GM04503 (cell line): ENCODE results near the gene PALLD.
"Not testable (repeated sequence)": the region's sequence is repeated elsewhere in the genome, so short reads cannot be mapped to it uniquely, and the experiment has no call there.

ENCODE experiments used
- DNase-seq: peaks from one replicate; pipeline ENCODE4 v3.0.0-alpha.2; 2012; ENCODE audit warnings: low read depth

Gene PALLD

DNA sequence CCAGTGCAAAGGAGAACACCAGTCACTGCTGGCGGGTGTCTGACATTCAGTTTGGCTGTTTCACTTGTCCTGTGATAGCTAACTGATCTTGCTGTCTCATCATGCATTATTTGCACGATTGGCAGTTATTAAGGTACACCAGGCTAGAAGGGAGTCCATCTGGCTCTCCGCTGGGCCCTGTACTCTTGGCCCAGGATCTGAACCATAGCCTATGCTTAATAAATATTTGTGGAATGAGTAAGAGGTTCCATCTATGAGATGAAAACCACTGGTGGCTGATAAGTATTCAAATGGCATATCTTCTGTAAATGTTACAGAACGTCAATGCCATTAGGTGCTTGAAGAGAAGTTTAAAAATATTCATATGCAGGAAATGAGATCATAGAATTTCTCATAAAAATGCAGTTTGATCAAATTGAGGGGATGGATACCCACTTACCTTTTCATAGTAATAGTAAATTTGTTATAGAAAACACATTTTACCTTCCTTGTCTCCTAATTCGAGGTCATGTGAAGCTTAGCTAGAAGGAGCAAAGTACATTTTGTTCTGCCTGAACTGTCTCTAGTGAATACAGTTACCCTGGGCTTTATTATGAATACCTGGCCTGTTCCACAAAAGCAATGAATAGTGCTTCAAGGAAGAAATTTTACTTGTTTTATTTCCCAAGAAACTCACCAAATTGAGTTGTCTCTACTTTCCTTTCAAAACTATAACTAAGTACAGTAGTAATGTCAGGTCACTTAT is 299.7 kb downstream of the PALLD start:
- DNase-seq = no peak

- no peak for DNase-seq
These were observed 300.3 kb downstream of the PALLD start for GRCh38 chr4:168797194-168797593.

- DNase-seq = no peak
These were observed 301.0 kb downstream of the PALLD start for GRCh38 chr4:168797738-168798375.

- no peak for DNase-seq
These were observed 304.1 kb downstream of the PALLD start for GRCh38 chr4:168800926-168801325.

DNA sequence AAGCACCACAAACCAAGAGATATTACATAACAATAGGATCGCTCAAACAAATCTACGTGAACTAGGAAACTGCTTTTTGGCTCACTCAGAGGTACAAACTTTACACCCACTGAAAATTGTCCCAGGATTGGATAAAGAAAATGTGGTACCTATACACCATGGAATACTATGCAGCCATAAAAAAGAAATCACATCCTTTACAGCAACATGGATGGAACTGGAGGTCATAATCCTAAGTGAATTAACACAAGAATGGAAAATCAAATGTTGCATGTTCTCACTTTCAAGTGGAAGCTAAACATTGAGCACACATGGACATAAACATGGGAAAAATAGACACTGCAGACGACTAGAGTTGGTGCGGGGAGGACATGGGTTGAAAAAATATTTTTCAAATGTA is 305.4 kb downstream of the PALLD start:
- DNase-seq = no peak

GRCh38 chr4:168803052-168803451 is 306.2 kb downstream of the PALLD start:
- not testable (repeated sequence) for DNase-seq

- no peak for DNase-seq
These were observed 306.9 kb downstream of the PALLD start for GRCh38 chr4:168803732-168804131.

DNA sequence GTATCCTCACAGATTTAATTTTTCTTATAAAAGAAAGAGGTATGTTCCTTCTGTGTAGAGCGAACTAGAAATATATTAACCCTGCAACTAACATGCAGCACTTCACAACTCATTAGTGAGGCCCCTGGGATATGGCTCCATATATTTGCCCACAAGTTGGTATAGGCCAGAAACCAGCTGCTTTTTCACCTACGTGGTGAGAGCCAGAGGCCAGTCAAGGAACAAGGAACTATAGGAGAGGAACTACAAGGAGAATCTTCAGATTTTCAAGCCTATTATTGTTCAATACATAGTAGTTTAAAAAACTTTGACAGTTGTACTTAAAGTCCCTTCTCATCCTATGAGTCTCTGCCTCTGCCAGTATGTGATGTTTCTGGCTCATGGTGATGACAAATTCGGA is 307.3 kb downstream of the PALLD start:
- DNase-seq = no peak

DNA sequence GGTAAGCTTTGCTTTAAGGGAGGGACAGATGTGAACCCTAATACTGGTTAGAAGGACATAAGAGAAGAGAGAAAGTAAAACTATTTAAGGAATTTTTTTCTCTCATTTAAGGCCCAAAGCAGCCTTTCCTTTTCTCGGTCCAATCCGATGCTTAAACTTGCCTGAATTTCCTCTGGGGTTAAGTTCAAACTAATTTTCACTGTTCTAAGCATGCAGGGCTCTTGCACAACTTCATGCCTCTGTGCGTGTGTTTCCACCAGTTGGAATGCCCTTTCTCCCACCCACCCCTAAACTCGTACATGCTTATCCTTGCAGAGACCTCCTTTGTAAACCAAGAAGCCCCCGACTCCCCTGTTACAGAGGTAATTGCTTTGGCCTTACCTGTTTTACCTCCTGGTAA is 308.5 kb downstream of the PALLD start:
- no peak for DNase-seq

GRCh38 chr4:168806247-168806646 is 309.4 kb downstream of the PALLD start:
- DNase-seq = not testable (repeated sequence)

DNA sequence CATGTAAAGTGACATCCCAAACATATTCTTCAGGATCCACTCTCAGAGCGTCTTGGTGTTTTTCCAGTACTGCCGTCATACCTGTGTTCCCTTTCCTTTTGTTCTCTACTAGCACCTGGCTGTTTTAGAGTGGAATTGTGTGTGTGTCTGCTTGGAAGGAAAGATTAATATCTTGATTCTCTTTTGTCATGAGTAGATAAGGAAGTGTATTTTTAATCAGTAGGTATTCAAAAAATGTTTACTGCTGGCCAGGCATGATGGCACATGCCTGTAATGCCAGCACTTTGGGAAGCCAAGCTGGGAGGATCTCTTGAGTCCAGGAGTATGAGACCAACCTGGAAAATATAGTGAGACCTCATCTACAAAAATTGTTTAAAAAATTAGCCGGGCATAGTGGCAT is 314.4 kb downstream of the PALLD start:
- DNase-seq = no peak

DNA sequence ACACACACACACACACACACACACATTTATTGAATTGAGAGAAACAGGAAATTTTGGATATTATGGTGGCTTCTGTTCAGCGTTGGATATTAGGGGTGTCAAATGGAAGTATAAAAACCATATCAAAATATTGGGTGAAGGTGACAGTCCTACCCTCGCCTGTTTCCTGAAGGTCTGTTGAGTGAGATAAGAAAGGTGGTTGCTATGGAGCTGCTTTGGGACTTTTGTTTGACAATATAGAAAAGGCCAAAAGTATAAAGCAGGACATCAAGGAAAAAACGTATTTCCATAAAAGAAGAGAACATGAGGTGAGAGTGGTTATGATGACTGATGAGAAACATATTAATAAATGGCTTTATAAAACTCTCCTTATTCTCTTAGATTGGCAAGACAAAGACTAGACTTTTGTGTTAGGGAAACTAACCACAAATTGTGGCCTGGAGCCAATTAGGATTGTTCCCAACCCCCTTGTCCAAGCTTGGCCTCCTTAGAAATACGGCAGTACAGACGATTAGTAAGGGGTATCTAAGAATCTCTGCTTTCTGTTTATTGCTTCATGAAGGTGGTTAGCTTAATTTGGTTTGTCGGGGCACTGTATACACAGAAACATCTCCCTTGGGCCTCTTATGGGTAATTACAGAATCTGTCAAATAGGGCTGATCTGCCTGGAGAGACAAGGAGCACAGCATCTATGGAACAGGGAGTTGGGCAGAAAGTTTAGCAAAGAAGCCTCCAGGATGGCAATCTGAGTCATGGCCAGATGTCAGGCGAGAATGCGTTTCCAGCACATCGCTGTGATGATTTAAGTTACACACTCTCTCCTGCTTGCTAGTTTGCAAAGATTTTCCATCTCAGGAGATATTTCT is 315.2 kb downstream of the PALLD start:
- DNase-seq = no peak

- DNase-seq = no peak
These were observed 316.0 kb downstream of the PALLD start for GRCh38 chr4:168812806-168813205.

DNA sequence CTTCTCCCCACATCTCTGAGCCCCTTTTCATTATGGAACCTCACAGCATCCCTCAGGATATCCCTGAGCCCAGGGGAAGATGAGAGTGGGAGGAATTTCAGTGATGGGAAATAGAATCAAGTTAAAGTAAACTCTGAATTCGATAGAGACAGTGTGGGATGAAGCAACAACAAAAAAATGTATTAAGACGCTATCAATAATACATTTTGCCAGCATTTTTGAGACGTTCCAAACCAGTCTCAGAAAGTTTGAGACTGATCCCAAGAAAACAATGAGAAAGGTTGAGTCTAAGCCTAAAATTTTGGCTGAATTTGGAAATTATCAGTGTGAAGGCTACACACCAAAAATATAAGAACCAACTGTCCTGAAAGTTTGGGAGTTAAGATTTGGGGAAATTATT is 317.0 kb downstream of the PALLD start:
- DNase-seq = no peak

GRCh38 chr4:168815379-168816345 is 318.8 kb downstream of the PALLD start:
- DNase-seq = no peak

- DNase-seq = no peak
These were observed 320.5 kb downstream of the PALLD start for GRCh38 chr4:168817370-168817769.

DNA sequence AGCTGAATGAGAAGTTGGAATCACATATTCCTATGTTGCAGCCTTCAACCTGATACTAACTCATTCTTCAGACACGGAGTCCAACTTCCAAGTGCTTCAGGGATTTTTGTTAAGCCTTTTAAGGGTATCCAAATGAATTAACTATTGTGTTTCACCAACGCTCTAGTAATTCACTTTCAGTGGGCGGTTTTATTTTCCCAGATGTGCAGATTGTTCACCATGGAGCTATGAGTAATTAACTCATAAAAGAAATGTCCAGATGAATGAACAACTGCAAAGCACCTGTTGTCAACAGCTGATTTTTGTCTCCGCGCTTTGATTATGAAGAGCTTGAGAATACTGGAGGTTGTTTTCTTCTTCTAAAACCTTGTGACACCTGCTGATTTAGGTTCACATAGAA is 325.6 kb downstream of the PALLD start:
- DNase-seq = no peak

GRCh38 chr4:168825975-168826374 is 329.1 kb downstream of the PALLD start:
- no peak for DNase-seq

GRCh38 chr4:168826620-168827019 is 329.8 kb downstream of the PALLD start:
- DNase-seq = no peak

GRCh38 chr4:168830777-168831512 is 334.1 kb downstream of the PALLD start:
- no peak for DNase-seq

GRCh38 chr4:168831585-168831918 is 334.7 kb downstream of the PALLD start:
- DNase-seq = no peak
